A549 treated with AZD9567 at 1 μM for 4 hours (cell line): Measurements from ENCODE around the gene ZNF675. TPM values are rescaled to one million over a fixed set of nuclear protein-coding genes. Genes with fewer than 3 reads are reported as not detected.

Experiments used
- total RNA-seq: library from RNA; stranded (reverse); fragments of 200-300 nt; extraction: Qiagen RNA extraction; gene quantifications from 5 replicates; pipeline ENCODE4 v1.2.3, GENCODE V29; 2022; ENCODE audit not compliant: insufficient read depth

ZNF675 gene
- 3.0 to 3.6 TPM (median 3.5 TPM) in 5 replicates for total RNA-seq

GRCh38 chr19:23686621-23687423, at the start of gene ZNF675:
ZNF675 (minus strand) TSS chr19:23687212; CDS start chr19:23687033, 179 bp downstream.

Other genes starting within 250 kb of the ZNF675 start
- gene ZNF681, start 71.7 kb upstream of the ZNF675 start, total RNA-seq = 0.01 TPM in 2 of 5 replicates, not detected in the others
- gene ZNF726, start 227.7 kb upstream of the ZNF675 start, total RNA-seq = 0.41 to 1.1 TPM (median 0.52 TPM) in 5 replicates